GM19468 (cell line): ENCODE measurements around the gene NPY5R.

Experiments
- ATAC-seq: cut with Tn5 transposase; IDR thresholded peaks from one replicate; pipeline ENCODE4 v1.9.1; 2021; ENCODE audit warnings: mild to moderate bottlenecking, moderate library complexity, moderate number of reproducible peaks; ENCODE audit not compliant: unreplicated experiment; ENCODE audit errors: extremely low read depth

The NPY5R gene

GRCh38 chr4:163343604-163344146 is at the start of gene NPY5R:
Gene NPY5R, plus strand, starts transcription at chr4:163343892. Its CDS starts 6,382 bp downstream, at chr4:163350274.
- no peak for ATAC-seq

- no peak for ATAC-seq
Observed at GRCh38 chr4:163295138-163295537, 48.6 kb upstream of the NPY5R start.

- no peak for ATAC-seq
Observed at GRCh38 chr4:163300445-163300844, 43.2 kb upstream of the NPY5R start.

- no peak for ATAC-seq
Observed at GRCh38 chr4:163303069-163303468, 40.6 kb upstream of the NPY5R start.

- no peak for ATAC-seq
Observed at GRCh38 chr4:163309466-163309865, 34.2 kb upstream of the NPY5R start.

GRCh38 chr4:163317110-163317509 is 26.6 kb upstream of the NPY5R start:
- no peak for ATAC-seq

- ATAC-seq = no peak
Observed at GRCh38 chr4:163330916-163331628, 12.6 kb upstream of the NPY5R start.

- ATAC-seq = no peak
Observed at GRCh38 chr4:163331629-163332376, 11.9 kb upstream of the NPY5R start.

- peak; percentile 87 for ATAC-seq
Observed at GRCh38 chr4:163332526-163333406, 10.9 kb upstream of the NPY5R start, which contains the start of gene NPY1R. Gene NPY1R, minus strand, starts transcription at chr4:163332596. Its CDS starts 6,042 bp downstream, at chr4:163326554.

- ATAC-seq = no peak
Observed at GRCh38 chr4:163335384-163335783, 8.3 kb upstream of the NPY5R start.

GRCh38 chr4:163344147-163345125 is 744 bp downstream of the NPY5R start:
- no peak for ATAC-seq

- no peak for ATAC-seq
Observed at GRCh38 chr4:163350672-163351071, 7.0 kb downstream of the NPY5R start.

- ATAC-seq = no peak
Observed at GRCh38 chr4:163353054-163353453, 9.4 kb downstream of the NPY5R start.

- no peak for ATAC-seq
Observed at GRCh38 chr4:163356104-163356503, 12.4 kb downstream of the NPY5R start.

- no peak for ATAC-seq
Observed at GRCh38 chr4:163367651-163368050, 24.0 kb downstream of the NPY5R start.

GRCh38 chr4:163372029-163372428 is 28.3 kb downstream of the NPY5R start:
- no peak for ATAC-seq

- no peak for ATAC-seq
Observed at GRCh38 chr4:163378661-163379060, 35.0 kb downstream of the NPY5R start.

GRCh38 chr4:163380703-163381102 is 37.0 kb downstream of the NPY5R start:
- no peak for ATAC-seq
